HL-60 (cell line): Measurements from ENCODE around the gene TCP11.

Source experiments
- GABPA ChIP-seq: IDR thresholded peaks from 2 replicates; pipeline ENCODE4 v1.6.1; 2012; ENCODE audit warnings: low read depth
- POLR2AphosphoS5 ChIP-seq: IDR thresholded peaks from 2 replicates; pipeline ENCODE4 v1.6.1; 2012; ENCODE audit warnings: low read depth
- SPI1 ChIP-seq: IDR thresholded peaks from 2 replicates; pipeline ENCODE4 v1.6.1; 2012; ENCODE audit warnings: low read depth, mild to moderate bottlenecking, borderline replicate concordance
- TF ChIP-seq, protein P1 (sequence below): IDR thresholded peaks from one replicate; pipeline ENCODE4 v1.5.1; 2011; ENCODE audit warnings: low read length, control low read depth, inconsistent platforms; ENCODE audit not compliant: insufficient read depth
- TF ChIP-seq, protein P2 (sequence below): IDR thresholded peaks from 2 replicates; pipeline ENCODE4 v1.6.1; 2012; ENCODE audit warnings: low read depth; ENCODE audit not compliant: insufficient replicate concordance

DNA sequence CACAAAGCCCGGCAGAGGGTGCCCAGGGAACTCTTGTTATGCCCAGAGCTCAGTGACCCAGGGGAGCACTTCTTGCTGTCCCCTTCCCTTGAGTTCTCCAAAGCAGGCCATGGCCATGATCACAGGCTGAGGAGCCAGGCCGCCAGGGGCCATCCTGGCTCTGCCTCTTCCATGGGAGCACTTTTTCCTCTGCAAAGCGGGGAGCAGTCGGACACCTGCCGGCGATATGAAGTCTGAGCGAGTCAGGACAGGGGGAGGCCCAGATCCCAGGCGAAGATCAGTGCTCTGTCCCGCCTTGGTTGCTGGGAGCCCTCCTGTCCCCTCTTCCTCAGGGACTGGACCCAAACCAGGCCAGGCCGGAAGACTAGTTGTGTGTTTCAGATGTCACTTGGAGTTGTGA, 67.9 kb downstream of the TCP11 start:
- TF ChIP-seq, protein P1, sequence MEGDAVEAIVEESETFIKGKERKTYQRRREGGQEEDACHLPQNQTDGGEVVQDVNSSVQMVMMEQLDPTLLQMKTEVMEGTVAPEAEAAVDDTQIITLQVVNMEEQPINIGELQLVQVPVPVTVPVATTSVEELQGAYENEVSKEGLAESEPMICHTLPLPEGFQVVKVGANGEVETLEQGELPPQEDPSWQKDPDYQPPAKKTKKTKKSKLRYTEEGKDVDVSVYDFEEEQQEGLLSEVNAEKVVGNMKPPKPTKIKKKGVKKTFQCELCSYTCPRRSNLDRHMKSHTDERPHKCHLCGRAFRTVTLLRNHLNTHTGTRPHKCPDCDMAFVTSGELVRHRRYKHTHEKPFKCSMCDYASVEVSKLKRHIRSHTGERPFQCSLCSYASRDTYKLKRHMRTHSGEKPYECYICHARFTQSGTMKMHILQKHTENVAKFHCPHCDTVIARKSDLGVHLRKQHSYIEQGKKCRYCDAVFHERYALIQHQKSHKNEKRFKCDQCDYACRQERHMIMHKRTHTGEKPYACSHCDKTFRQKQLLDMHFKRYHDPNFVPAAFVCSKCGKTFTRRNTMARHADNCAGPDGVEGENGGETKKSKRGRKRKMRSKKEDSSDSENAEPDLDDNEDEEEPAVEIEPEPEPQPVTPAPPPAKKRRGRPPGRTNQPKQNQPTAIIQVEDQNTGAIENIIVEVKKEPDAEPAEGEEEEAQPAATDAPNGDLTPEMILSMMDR = no peak
- TF ChIP-seq POLR2AphosphoS5 = no peak
- TF ChIP-seq, protein P2, sequence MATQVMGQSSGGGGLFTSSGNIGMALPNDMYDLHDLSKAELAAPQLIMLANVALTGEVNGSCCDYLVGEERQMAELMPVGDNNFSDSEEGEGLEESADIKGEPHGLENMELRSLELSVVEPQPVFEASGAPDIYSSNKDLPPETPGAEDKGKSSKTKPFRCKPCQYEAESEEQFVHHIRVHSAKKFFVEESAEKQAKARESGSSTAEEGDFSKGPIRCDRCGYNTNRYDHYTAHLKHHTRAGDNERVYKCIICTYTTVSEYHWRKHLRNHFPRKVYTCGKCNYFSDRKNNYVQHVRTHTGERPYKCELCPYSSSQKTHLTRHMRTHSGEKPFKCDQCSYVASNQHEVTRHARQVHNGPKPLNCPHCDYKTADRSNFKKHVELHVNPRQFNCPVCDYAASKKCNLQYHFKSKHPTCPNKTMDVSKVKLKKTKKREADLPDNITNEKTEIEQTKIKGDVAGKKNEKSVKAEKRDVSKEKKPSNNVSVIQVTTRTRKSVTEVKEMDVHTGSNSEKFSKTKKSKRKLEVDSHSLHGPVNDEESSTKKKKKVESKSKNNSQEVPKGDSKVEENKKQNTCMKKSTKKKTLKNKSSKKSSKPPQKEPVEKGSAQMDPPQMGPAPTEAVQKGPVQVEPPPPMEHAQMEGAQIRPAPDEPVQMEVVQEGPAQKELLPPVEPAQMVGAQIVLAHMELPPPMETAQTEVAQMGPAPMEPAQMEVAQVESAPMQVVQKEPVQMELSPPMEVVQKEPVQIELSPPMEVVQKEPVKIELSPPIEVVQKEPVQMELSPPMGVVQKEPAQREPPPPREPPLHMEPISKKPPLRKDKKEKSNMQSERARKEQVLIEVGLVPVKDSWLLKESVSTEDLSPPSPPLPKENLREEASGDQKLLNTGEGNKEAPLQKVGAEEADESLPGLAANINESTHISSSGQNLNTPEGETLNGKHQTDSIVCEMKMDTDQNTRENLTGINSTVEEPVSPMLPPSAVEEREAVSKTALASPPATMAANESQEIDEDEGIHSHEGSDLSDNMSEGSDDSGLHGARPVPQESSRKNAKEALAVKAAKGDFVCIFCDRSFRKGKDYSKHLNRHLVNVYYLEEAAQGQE = no peak
- TF ChIP-seq SPI1 = no peak
- TF ChIP-seq GABPA = no peak
